ENCODE measurements around the gene DOCK10.

DNA sequence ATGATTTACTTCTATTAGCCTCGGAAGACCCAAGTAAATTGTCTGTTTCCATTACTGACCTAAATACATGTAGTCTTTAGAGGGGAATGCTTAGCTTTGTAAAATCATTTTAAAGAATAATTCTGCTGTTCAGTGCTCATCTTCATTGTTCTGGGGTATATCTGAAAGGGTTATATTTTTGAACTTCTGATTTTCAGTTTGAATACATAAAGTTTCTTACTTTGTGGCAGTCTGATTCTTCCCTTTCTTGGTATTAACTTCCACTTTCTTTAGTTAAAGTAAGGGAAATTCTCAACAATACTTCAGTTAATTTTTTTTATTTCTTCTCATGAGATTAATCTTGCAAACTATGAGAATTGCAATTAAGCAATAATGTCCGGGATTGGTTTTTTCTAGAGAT lies 148.4 kb downstream of the DOCK10 start:
- TF ChIP-seq, protein P1, sequence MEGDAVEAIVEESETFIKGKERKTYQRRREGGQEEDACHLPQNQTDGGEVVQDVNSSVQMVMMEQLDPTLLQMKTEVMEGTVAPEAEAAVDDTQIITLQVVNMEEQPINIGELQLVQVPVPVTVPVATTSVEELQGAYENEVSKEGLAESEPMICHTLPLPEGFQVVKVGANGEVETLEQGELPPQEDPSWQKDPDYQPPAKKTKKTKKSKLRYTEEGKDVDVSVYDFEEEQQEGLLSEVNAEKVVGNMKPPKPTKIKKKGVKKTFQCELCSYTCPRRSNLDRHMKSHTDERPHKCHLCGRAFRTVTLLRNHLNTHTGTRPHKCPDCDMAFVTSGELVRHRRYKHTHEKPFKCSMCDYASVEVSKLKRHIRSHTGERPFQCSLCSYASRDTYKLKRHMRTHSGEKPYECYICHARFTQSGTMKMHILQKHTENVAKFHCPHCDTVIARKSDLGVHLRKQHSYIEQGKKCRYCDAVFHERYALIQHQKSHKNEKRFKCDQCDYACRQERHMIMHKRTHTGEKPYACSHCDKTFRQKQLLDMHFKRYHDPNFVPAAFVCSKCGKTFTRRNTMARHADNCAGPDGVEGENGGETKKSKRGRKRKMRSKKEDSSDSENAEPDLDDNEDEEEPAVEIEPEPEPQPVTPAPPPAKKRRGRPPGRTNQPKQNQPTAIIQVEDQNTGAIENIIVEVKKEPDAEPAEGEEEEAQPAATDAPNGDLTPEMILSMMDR (IDR thresholded peaks at IDR 0.05), result no peak
- no peak for TF ChIP-seq POLR2A (IDR thresholded peaks at IDR 0.05)

Measured in testis (tissue), 2 donors.